HL-60/S4 (cell line): ENCODE measurements around the gene IL1R2.

Experiments used
- in situ Hi-C: fragments of 300-500 bp; cut with MboI; formaldehyde crosslinking; loops from 2 replicates; pipeline ENCODE4 v1.14.3; 2022; ENCODE audit warnings: low sequenced_read_pairs

IL1R2 gene

GRCh38 chr2:101993772-101994171, 2.0 kb downstream of the IL1R2 start:
- in situ Hi-C loops: loop anchor here (25.0 kb wide), 1 partner anchor 581 kb away; no protein-coding TSS in a partner anchor

DNA sequence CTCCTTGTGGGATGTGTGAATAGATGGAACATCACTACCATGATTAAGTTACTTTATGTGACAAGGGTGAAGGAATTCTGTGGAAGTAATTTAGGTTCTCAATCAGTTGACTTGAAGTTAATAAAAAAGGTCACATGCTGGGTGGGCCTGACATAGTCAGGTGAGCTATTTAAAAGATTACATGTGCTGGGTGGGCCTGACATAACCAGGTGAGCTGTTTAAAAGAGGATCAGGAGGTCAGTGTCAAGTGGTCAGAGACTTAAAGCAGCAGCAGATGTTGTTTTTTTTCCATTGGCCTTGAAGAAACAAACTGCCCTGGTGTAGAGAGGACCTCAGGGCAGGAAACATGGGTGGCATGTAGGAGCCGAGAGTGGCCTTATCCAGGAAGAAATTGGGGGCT, 3.3 kb downstream of the IL1R2 start:
- in situ Hi-C loops: loop anchor here (25.0 kb wide), 1 partner anchor 583 kb away; no protein-coding TSS in a partner anchor

- in situ Hi-C loops: loop anchor here (25.0 kb wide), 1 partner anchor 584 kb away; no protein-coding TSS in a partner anchor
These were observed 4.0 kb downstream of the IL1R2 start for GRCh38 chr2:101995804-101996203.

DNA sequence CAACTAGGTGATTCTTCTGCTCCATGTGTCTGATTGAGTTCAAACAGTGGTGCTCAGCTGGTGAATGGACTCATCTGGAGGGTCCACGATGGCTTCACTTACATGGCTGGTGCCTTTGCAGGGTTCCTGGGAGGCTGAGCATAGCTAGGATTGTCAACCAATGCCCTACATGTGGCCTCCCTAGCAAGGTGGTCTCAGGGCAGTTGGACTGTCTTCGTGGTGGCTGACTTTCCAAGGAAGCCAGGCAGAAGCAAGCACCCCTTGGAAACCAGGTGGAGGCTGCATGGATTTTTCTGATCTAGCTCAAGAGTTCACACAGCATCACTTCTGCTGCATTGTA, 6.8 kb downstream of the IL1R2 start:
- in situ Hi-C loops: loop anchor here (25.0 kb wide), 1 partner anchor 586 kb away; no protein-coding TSS in a partner anchor

DNA sequence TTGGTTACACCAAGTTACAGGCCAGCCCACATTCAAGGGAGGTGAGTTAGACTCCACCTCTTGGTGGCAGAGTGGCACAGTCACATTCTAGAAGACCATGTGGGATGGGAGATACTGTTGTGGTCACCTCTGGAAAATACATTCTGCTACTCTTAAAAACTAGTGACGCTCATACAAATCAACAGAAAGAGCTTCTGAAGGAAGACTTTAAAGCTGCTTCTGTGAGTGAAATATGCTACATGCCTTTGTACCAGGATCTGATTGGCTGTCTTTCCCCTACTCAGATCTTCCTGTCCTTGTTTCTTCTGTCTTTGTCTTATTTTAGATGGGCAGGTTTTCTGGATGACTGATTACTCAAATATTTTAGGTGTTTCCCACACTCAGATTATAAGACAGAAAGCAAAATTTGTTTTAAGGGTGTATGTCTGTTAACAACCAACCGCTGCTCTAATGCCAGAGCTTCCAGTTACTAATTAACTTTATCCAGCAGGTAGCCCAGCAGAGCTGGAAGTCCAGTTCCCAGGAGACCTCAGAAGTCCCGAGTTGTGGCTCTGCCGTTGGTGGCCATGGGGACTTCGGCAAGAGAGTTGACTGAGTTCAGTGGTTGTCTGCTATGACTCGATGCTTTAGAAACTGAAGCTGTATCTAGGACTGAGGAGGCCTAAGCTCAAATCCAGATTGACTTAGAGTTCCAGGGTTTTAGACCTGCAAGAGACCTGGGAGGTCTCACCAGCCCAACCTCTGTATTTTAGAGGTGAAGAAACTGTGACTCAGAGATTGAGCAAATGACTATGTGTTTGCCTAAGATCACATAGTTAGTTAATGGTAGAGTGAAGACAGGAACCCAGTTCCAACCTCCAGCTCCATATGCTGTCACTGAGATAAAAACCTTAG, 7.4 kb downstream of the IL1R2 start:
- in situ Hi-C loops: loop anchor here (25.0 kb wide), 1 partner anchor 587 kb away; no protein-coding TSS in a partner anchor

DNA sequence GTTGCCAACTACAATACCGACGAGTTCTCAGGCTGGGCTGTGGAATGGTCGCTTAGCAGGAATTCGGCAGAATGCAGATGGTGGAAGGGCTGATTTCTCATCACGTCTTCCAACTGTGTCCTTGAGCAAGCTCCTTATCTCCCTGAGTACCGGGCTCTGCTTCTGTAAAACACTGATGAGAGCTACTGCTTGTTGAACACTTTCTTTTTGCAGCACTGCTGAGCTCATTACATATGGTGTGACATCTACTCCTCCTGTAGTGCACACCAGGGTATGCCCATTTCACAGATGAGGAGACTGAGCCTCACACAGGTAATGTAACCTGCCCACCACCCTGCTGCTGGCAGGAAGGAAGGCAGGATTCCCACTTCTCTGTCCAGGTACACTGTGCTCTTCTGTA, 8.3 kb downstream of the IL1R2 start:
- in situ Hi-C loops: loop anchor here (25.0 kb wide), 1 partner anchor 612 kb away; the partner anchor contains the start of gene SLC9A2

DNA sequence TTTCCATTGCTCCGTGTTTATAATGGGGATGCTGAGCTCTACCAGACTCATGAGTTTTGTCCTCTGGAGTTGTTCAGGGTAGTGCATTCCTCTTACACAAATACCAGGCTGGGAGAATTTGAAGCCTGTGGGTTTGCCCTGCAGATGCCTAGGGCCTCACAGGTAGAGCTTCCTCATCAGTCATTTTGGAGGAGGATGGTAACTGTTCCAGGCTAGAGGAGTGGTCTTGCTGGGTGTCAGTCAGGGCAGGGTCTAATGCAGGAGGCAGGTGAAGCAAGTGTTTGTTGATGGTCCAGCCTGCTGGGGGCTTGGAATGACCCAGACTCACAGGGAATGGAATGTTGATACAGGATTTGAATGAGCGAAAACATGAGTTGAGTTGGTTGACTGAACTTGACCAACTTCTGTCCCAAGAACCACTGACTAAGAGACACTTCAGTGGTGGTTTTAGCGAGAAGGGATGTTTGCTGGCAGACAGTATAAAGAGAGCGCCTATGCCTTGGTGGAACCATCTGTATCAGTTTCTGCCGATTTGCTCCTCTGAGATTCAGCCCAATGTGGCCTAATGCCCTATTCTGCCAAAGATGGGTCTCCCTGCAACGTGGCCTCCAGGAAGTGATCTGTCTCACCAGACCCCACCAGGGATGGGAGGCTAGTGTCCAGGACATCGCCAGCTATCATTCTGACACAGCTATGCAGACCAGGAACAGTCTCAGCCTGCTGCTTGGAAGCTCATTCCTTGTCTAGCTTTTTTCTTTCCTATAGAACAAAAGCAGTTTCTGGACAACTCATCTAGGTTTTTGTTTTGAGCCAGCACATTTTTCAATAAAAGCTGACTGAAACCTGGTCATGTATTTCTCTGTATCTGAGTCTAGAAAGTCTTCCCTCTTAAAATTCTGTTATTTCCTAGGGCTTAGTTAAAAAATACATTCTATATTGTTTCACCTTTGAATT, 9.3 kb downstream of the IL1R2 start:
- in situ Hi-C loops: loop anchor here (25.0 kb wide), 1 partner anchor 611 kb away; the partner anchor contains the start of gene SLC9A2

GRCh38 chr2:102001767-102002142, 10.0 kb downstream of the IL1R2 start:
- in situ Hi-C loops: loop anchor here (25.0 kb wide), 1 partner anchor 611 kb away; the partner anchor contains the start of gene SLC9A2

DNA sequence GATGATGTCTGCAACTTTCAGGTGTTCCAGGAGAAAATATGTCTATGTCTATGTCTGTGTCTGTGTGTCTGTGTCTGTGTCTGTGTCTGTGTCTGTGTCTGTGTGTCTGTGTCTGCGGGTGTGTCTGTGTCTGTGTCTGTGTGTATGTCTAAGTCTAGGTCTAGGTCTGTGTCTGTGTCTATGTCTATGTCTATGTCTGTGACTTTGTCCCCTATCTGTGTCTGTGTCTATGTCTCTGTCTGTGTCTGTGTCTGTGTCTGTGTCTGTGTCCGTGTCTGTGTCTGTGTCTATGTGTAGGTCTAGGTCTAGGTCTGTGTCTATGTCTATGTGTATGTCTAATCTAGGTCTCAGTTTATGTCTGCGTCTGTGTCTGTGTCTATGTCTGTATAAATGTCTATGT, 10.5 kb downstream of the IL1R2 start:
- in situ Hi-C loops: loop anchor here (25.0 kb wide), 1 partner anchor 610 kb away; the partner anchor contains the start of gene SLC9A2

- in situ Hi-C loops: loop anchor here (25.0 kb wide), 1 partner anchor 609 kb away; the partner anchor contains the start of gene SLC9A2
These were observed 11.1 kb downstream of the IL1R2 start for GRCh38 chr2:102002909-102003308.

GRCh38 chr2:102003696-102004095, 11.9 kb downstream of the IL1R2 start:
- in situ Hi-C loops: loop anchor here (25.0 kb wide), 1 partner anchor 609 kb away; the partner anchor contains the start of gene SLC9A2

- in situ Hi-C loops: loop anchor here (25.0 kb wide), 1 partner anchor 608 kb away; the partner anchor contains the start of gene SLC9A2
These were observed 12.8 kb downstream of the IL1R2 start for GRCh38 chr2:102004581-102004980.

- in situ Hi-C loops: loop anchor here (25.0 kb wide), 1 partner anchor 607 kb away; the partner anchor contains the start of gene SLC9A2
These were observed 13.7 kb downstream of the IL1R2 start for GRCh38 chr2:102005449-102005848.

DNA sequence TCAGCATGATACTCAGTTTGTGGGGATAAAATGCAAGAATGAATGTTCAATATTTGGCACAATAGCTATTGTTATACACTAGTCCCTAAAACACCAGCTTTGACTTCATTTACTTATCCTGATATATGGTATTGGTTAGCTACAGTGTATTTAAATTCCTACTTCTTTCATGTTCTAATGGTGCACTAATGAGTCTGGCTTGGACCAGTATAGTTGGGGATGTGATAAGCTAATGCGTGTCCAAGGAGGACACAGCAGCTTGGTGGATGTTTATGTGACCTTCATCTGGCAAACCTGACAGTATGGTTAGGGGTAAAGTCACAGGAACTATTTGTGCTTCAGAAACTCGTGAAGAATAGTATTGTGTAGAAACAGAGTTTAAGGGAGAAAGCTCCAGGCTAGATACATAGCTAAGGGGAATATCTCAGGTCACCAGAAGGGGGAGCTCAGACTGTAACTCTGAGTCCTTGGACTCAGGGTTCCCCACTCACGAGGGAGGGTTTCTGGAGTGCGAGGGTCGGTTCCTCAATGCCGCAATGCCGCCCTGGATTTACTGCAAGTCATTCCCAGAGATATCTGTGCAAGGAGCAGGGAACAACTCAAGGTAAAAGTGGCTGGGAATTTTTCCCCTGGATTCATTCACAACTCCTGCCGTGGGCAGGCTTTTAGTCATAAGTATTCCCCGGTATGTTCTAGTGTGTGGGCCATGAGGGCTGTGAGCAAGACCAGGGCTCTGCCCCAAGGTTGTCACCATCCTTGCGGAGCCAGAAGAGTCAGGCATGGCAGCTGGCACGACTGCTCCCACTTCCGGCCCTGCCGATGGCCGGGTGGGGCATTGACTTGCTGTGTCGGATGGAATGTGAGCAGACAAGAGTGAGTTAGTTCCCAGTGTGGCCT, 14.5 kb downstream of the IL1R2 start:
- in situ Hi-C loops: loop anchor here (25.0 kb wide), 1 partner anchor 606 kb away; the partner anchor contains the start of gene SLC9A2

DNA sequence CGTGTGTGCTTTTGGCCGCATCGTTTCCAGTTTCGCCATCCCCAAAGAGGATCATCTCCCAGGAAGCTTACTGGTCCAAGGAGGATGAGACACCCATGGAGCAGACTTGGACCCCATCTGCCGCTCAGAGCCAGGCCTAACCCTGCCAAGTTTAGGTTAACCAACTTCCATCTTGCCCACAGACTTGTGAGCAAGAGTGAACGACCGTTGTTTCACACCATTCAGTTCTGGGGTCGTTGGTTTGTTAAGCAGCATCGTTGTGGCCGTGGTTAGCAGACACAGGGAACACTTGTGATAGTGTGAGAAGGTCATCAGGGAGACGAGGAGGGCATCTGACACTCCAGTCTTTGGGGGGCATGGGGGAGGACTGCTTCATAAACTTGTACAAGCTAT, 15.1 kb downstream of the IL1R2 start:
- in situ Hi-C loops: loop anchor here (25.0 kb wide), 1 partner anchor 605 kb away; the partner anchor contains the start of gene SLC9A2

DNA sequence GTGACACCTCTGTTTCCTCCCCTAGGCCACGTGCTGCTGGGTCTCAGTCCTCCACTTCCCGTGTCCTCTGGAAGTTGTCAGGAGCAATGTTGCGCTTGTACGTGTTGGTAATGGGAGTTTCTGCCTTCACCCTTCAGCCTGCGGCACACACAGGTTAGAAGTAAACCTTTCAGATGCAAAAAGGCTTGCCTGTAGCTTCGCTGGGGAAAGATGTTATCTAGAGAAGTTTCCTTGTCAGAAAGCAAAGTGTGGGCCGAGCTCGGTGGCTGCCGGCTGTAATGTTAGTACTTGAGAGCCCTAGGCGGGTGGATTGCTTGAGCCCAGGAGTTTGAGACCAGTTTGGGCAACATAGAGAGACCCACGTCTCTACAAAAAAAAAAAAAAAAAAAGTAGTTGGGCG, 16.7 kb downstream of the IL1R2 start:
- in situ Hi-C loops: loop anchor here (25.0 kb wide), 1 partner anchor 604 kb away; the partner anchor contains the start of gene SLC9A2

GRCh38 chr2:102009557-102009956, 17.8 kb downstream of the IL1R2 start:
- in situ Hi-C loops: loop anchor here (25.0 kb wide), 1 partner anchor 603 kb away; the partner anchor contains the start of gene SLC9A2

GRCh38 chr2:102010902-102011301, 19.1 kb downstream of the IL1R2 start:
- in situ Hi-C loops: loop anchor here (25.0 kb wide), 1 partner anchor 601 kb away; the partner anchor contains the start of gene SLC9A2

DNA sequence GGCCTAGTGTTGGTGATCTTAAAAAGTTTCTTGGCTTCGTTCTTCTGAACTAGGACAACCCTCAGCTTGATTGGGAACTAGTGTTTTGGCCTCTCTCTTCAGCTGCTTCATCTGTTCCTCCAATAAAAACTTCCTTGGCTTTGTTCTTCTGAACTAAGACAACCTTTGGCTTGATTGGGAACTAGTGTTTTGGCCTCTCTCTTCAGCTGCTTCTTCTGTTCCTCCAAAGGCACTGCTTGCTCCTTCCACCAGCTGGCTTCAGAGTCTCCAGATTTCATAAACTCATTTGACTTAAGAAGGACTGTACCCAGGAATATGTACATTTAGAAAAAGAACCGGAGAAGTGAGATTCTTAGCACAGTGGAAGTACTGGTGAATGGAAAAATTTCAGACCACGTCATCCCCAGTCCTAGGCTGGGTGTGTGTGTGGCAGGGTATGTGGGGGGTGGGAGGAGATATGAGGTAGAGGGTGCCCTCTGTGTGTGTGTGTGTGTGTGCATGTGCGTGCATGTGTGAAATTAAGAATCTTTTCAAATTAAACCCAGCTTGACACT, 20.4 kb downstream of the IL1R2 start:
- in situ Hi-C loops: loop anchor here (25.0 kb wide), 1 partner anchor 600 kb away; the partner anchor contains the start of gene SLC9A2
